Liver (tissue), 9 donors: ENCODE measurements around the gene HS3ST1. TPM values are rescaled to one million over a fixed set of nuclear protein-coding genes. Genes with fewer than 3 reads are reported as not detected.

ENCODE experiments used
- DNase-seq: peaks from one replicate; pipeline ENCODE4 v3.0.0-alpha.2; 2017; ENCODE audit warnings: low spot score
- H3K27ac ChIP-seq, 2 donors: one replicate each; pipeline ENCODE4 v1.7.0; 2013; ENCODE audit warnings: inconsistent platforms in 2 of 2, low read length in 2 of 2, control low read depth in 1 of 2, low read depth in 1 of 2, mild to moderate bottlenecking in 1 of 2
- H3K27me3 ChIP-seq, 4 donors: one replicate each; pipeline versions ENCODE4 v1.6.1 to v1.7.0; 2013; ENCODE audit warnings: low read length in 3 of 4, inconsistent platforms in 1 of 4, mild to moderate bottlenecking in 1 of 4, moderate library complexity in 1 of 4; ENCODE audit not compliant: control insufficient read depth in 4 of 4, insufficient read depth in 4 of 4
- H3K36me3 ChIP-seq, 4 donors: one replicate each; pipeline versions ENCODE4 v1.6.1 to v1.7.0; 2013; ENCODE audit warnings: low read length in 3 of 4, mild to moderate bottlenecking in 3 of 4, low read depth in 1 of 4, moderate library complexity in 1 of 4; ENCODE audit not compliant: control insufficient read depth in 4 of 4, insufficient read depth in 3 of 4
- H3K4me1 ChIP-seq, 4 donors: one replicate each; pipeline versions ENCODE4 v1.6.1 to v1.7.0; 2013; ENCODE audit warnings: low read length in 3 of 4, mild to moderate bottlenecking in 3 of 4, moderate library complexity in 1 of 4; ENCODE audit not compliant: control insufficient read depth in 4 of 4, insufficient read depth in 4 of 4
- H3K4me3 ChIP-seq, 3 donors: one replicate each; pipeline versions ENCODE4 v1.6.1 to v1.7.0; 2013; ENCODE audit warnings: low read length in 3 of 3, control low read depth in 1 of 3, low read depth in 1 of 3, mild to moderate bottlenecking in 1 of 3
- H3K9ac ChIP-seq, 2 donors: one replicate each; pipeline ENCODE4 v1.7.0; 2013; ENCODE audit warnings: low read length in 2 of 2, mild to moderate bottlenecking in 2 of 2, moderate library complexity in 2 of 2, control low read depth in 1 of 2, low read depth in 1 of 2
- H3K9me3 ChIP-seq, 4 donors: one replicate each; pipeline versions ENCODE4 v1.6.1 to v1.7.0; 2013; ENCODE audit warnings: low read length in 3 of 4; ENCODE audit not compliant: control insufficient read depth in 4 of 4
- ATF3 ChIP-seq: IDR thresholded peaks from 2 replicates; pipeline ENCODE4 v1.6.1; 2016; ENCODE audit warnings: antibody characterized with exemption
- CTCF ChIP-seq: fragments of 150-350 bp; IDR thresholded peaks from 2 replicates; pipeline ENCODE4 v1.5.1; 2017; ENCODE audit warnings: improper control_type of control experiment, low read depth, low read length; ENCODE audit not compliant: missing input control
- EGR1 ChIP-seq, 2 donors: IDR thresholded peaks; 2 replicates each; pipeline ENCODE4 v1.6.1; 2016 to 2018; ENCODE audit warnings: antibody characterized with exemption in 2 of 2, low read depth in 2 of 2
- FOXA1 ChIP-seq: IDR thresholded peaks from 2 replicates; pipeline ENCODE4 v1.6.1; 2016; ENCODE audit warnings: antibody characterized with exemption
- FOXA2 ChIP-seq: IDR thresholded peaks from 2 replicates; pipeline ENCODE4 v1.6.1; 2016; ENCODE audit warnings: antibody characterized with exemption
- GABPA ChIP-seq, 2 donors: IDR thresholded peaks in 1 of 2; conservative IDR thresholded peaks in 1 of 2; 2 replicates each; pipeline ENCODE4 v1.6.1; 2016; ENCODE audit warnings: antibody characterized with exemption in 2 of 2, mild to moderate bottlenecking in 1 of 2, moderate library complexity in 1 of 2
- HNF4A ChIP-seq, 2 donors: conservative IDR thresholded peaks; 2 replicates each; pipeline ENCODE4 v1.6.1; 2016; ENCODE audit warnings: antibody characterized with exemption in 2 of 2, mild to moderate bottlenecking in 2 of 2
- JUND ChIP-seq, 2 donors: IDR thresholded peaks; 2 replicates each; pipeline ENCODE4 v1.6.1; 2016; ENCODE audit warnings: antibody characterized with exemption in 2 of 2
- MAX ChIP-seq: IDR thresholded peaks from 2 replicates; pipeline ENCODE4 v1.6.1; 2016; ENCODE audit warnings: antibody characterized with exemption
- NR2F2 ChIP-seq: IDR thresholded peaks from 2 replicates; pipeline ENCODE4 v1.6.1; 2016; ENCODE audit warnings: antibody characterized with exemption
- RAD21 ChIP-seq, 2 donors: IDR thresholded peaks; 2 replicates each; pipeline ENCODE4 v1.6.1; 2016; ENCODE audit warnings: antibody characterized with exemption in 2 of 2, mild to moderate bottlenecking in 2 of 2
- REST ChIP-seq: IDR thresholded peaks from 2 replicates; pipeline ENCODE4 v1.6.1; 2016; ENCODE audit warnings: antibody characterized with exemption, mild to moderate bottlenecking
- RXRA ChIP-seq, 2 donors: IDR thresholded peaks; 2 replicates each; pipeline ENCODE4 v1.6.1; 2017 to 2018; ENCODE audit warnings: antibody characterized with exemption in 2 of 2, mild to moderate bottlenecking in 1 of 2
- SP1 ChIP-seq: IDR thresholded peaks from 2 replicates; pipeline ENCODE4 v1.6.1; 2018; ENCODE audit warnings: antibody characterized with exemption, mild to moderate bottlenecking
- TAF1 ChIP-seq: conservative IDR thresholded peaks from 2 replicates; pipeline ENCODE4 v1.6.1; 2016; ENCODE audit warnings: antibody characterized with exemption, mild to moderate bottlenecking
- YY1 ChIP-seq: IDR thresholded peaks from 2 replicates; pipeline ENCODE4 v1.6.1; 2016; ENCODE audit warnings: antibody characterized with exemption, mild to moderate bottlenecking
- ZBTB33 ChIP-seq: IDR thresholded peaks from 2 replicates; pipeline ENCODE4 v1.6.1; 2016; ENCODE audit warnings: antibody characterized with exemption
- WGBS: extraction: QIAGEN DNeasy Blood & Tissue Kit; methylation state at CpG from one replicate; pipeline ENCODE4 v1.1.7; 2013; 5-methylcytosine and 5-hydroxymethylcytosine counted together
- polyA plus RNA-seq, 2 donors: library from polyadenylated mRNA; stranded (reverse) in 1 of 2; unstranded in 1 of 2; fragments of 200-250 nt in 1 of 2; fragments of >200 nt in 1 of 2; fragmentation: Nextera tagmentation in 1 of 2; extraction: Ambion mirVana in 1 of 2; gene quantifications; one replicate each; pipeline versions ENCODE4 v1.2.1 to v1.2.3, GENCODE V29; 2013 to 2015
- total RNA-seq, 2 donors: library from RNA; depleted of rRNA; stranded (reverse); fragments of >200 nt; gene quantifications; one replicate each; pipeline ENCODE4 v1.2.3, GENCODE V29; 2014
- donor health status: healthy.
- donor health status: healthy.
- donor health status: healthy.
- donor health status: healthy.
- donor health status: healthy.

Gene HS3ST1
- total and polyA plus RNA-seq, 4 donors: 0.25 to 0.75 (median 0.30) TPM

- Histone ChIP-seq H3K4me3 (no peak overlapping the region), H3K27ac (no peak overlapping the region), H3K27me3 (no peaks in the 10 kb centered on the region), H3K9ac (no peak overlapping the region), H3K36me3 (no peaks in the 10 kb centered on the region), H3K9me3 (no peaks in the 10 kb centered on the region), H3K4me1 (no peaks in the 10 kb centered on the region)
- TF ChIP-seq GABPA (IDR thresholded peaks at IDR 0.05 in 1 of 2, conservative IDR thresholded peaks at IDR 0.05 in 1 of 2): no peak
- TF ChIP-seq RXRA (IDR thresholded peaks at IDR 0.05): no peak
- TF ChIP-seq MAX: no peak
- no peak for TF ChIP-seq YY1
- TF ChIP-seq FOXA2: no peak
- no peak for TF ChIP-seq RAD21 (IDR thresholded peaks at IDR 0.05)
- no peak for TF ChIP-seq ZBTB33
- no peak for TF ChIP-seq JUND (IDR thresholded peaks at IDR 0.05)
- no peak for TF ChIP-seq TAF1
- TF ChIP-seq SP1: no peak
- no peak for TF ChIP-seq EGR1 (IDR thresholded peaks at IDR 0.05; ENCODE audit: low read depth in 2 of 2)
- no peak for TF ChIP-seq CTCF
- no peak for DNase-seq
- WGBS: 95% methylated on average over 42 of the region's 42 CpGs
Observed at GRCh38 chr4:11399461-11399971, 29.2 kb downstream of the HS3ST1 start.

GRCh38 chr4:11397819-11398610 is 30.7 kb downstream of the HS3ST1 start:
- no peak overlapping the region for H3K9ac ChIP-seq
- H3K9me3 ChIP-seq: no peaks in the 10 kb centered on the region
- H3K36me3 ChIP-seq: no peaks in the 10 kb centered on the region
- DNase-seq: no peak
- H3K27ac ChIP-seq: no peak overlapping the region
- H3K4me3 ChIP-seq: no peak overlapping the region
- peaks cover 0 to 2% (median 0%) of the 10 kb centered on the region in 4 donors for H3K27me3 ChIP-seq
- no peaks in the 10 kb centered on the region for H3K4me1 ChIP-seq
- WGBS: 75% methylated on average over 5 of the region's 5 CpGs
- TF ChIP-seq REST: no peak
- TF ChIP-seq JUND (IDR thresholded peaks at IDR 0.05): no peak
- no peak for TF ChIP-seq SP1
- no peak for TF ChIP-seq YY1
- no peak for TF ChIP-seq HNF4A (conservative IDR thresholded peaks at IDR 0.05)
- no peak for TF ChIP-seq MAX
- no peak for TF ChIP-seq NR2F2
- no peak for TF ChIP-seq FOXA2
- no peak for TF ChIP-seq GABPA (IDR thresholded peaks at IDR 0.05 in 1 of 2, conservative IDR thresholded peaks at IDR 0.05 in 1 of 2)
- no peak for TF ChIP-seq EGR1 (IDR thresholded peaks at IDR 0.05; ENCODE audit: low read depth in 2 of 2)
- no peak for TF ChIP-seq CTCF
- no peak for TF ChIP-seq FOXA1
- no peak for TF ChIP-seq ZBTB33
- no peak for TF ChIP-seq ATF3
